ENCODE results near the gene ABTB2. TPM values are rescaled to one million over a fixed set of nuclear protein-coding genes. Genes with fewer than 3 reads are reported as not detected.

ABTB2 gene
- total and polyA plus RNA-seq, 10 of the 15 experiments (the other 5 are each of a cell fraction or from before 2014, with no cell fraction given), result 0.13 to 2.1 (median 0.72) TPM

- in situ Hi-C loops (cut with MboI), result no loop called here
- ChIA-PET POLR2A (interaction anchor here (0.8 to 2.0 kb wide), 6 partner anchors 18 to 176 kb away, joined by 3 to 6 read pairs (median 4); partner anchors contain the start of gene ABTB2), SMC1A (ENCODE audit: uncharacterized antibody, unreplicated experiment) (interaction anchor here (1.0 to 11.3 kb wide), 8 partner anchors 23 to 311 kb away, joined by 3 to 192 read pairs (median 6); partner anchors contain the start of gene ABTB2), CTCF (interaction anchor here (1.0 to 10.5 kb wide), 9 partner anchors 9 to 288 kb away, joined by 3 to 167 read pairs (median 4); partner anchors contain the start of gene ABTB2), RAD21 (ENCODE audit: unreplicated experiment) (interaction anchor here (0.9 to 13.0 kb wide), 10 partner anchors 9 to 245 kb away, joined by 3 to 249 read pairs (median 3); partner anchors contain the start of gene ABTB2)
- Histone ChIP-seq H3K79me2 (ENCODE audit: control insufficient read depth, insufficient read depth, low read length) (no peaks in the 10 kb centered on the region), H3K4me2 (ENCODE audit: control insufficient read depth, insufficient read depth) (no peak overlapping the region), H3K27ac (ENCODE audit: control insufficient read depth, insufficient read depth) (no peak overlapping the region), H3K36me3 (ENCODE audit: control insufficient read depth in 2 of 2, insufficient read depth in 2 of 2, low read length in 1 of 2) (no peaks in the 10 kb centered on the region; a peak in 1 of 4 replicates), H4K20me1 (ENCODE audit: control insufficient read depth, insufficient read depth) (no peaks in the 10 kb centered on the region), H3K9ac (ENCODE audit: control insufficient read depth, insufficient read depth, low read length) (no peak overlapping the region), H2AFZ (ENCODE audit: control insufficient read depth, low read depth, low read length) (no peak overlapping the region), H3K27me3 (replicated peaks in 1 of 2; ENCODE audit: control insufficient read depth in 2 of 2, insufficient read depth in 2 of 2, low read length in 1 of 2) (no peaks in the 10 kb centered on the region), H3K4me1 (ENCODE audit: control insufficient read depth, insufficient read depth, low read length) (peaks cover 22% of the 10 kb centered on the region), H3K4me3 (no peak overlapping the region), H3K9me3 (replicated peaks; ENCODE audit: control insufficient read depth, insufficient read depth, low read length) (no peaks in the 10 kb centered on the region)
- BruUV-seq (replicated peaks), result no TSS peak
- WGBS (ENCODE audit: insufficient coverage, insufficient replicate concordance, low lambda C conversion rate, missing lambda C conversion rate), result 34% methylated on average over 5 of the region's 5 CpGs
- intact Hi-C loops (cut with micrococcal nuclease; ENCODE audit: unreplicated experiment), result loop anchor here (5.0 kb wide), 1 partner anchor 311 kb away; no protein-coding TSS in a partner anchor
- DNase-seq (ENCODE audit: low read depth, low spot score), result no peak
- ATAC-seq, result no peak
- no peak for FAIRE-seq
- TF ChIP-seq BCL3 (IDR thresholded peaks at IDR 0.05; ENCODE audit: borderline replicate concordance, insufficient read depth, low read depth, low read length, poor library complexity, severe bottlenecking) (no peak), BHLHE40 (IDR thresholded peaks at IDR 0.05; ENCODE audit: borderline replicate concordance in 1 of 2, low read depth in 2 of 2, low read length in 1 of 2) (no peak), RELB (IDR thresholded peaks at IDR 0.05; ENCODE audit: low read depth) (no peak), HSF1 (IDR thresholded peaks at IDR 0.05; ENCODE audit: low read depth, low read length) (no peak), KDM1A (IDR thresholded peaks at IDR 0.05; ENCODE audit: borderline replicate concordance) (no peak), E2F4 (IDR thresholded peaks at IDR 0.05; ENCODE audit: low read depth, low read length) (no peak), ZNF274 (IDR thresholded peaks at IDR 0.05; ENCODE audit: insufficient read depth, insufficient read length) (no peak), MAX (IDR thresholded peaks at IDR 0.05; ENCODE audit: low read depth, low read length) (no peak), NFIC (IDR thresholded peaks at IDR 0.05; ENCODE audit: low read depth, low read length) (no peak), IRF3 (IDR thresholded peaks at IDR 0.05) (no peak), SP1 (IDR thresholded peaks at IDR 0.05; ENCODE audit: low read depth, low read length) (no peak), SKIL (IDR thresholded peaks at IDR 0.05; ENCODE audit: low read depth, poor library complexity, severe bottlenecking) (no peak), EZH2 (IDR thresholded peaks at IDR 0.05; ENCODE audit: borderline replicate concordance, control insufficient read depth, low read depth, low read length) (no peak)
Observed at GRCh38 chr11:34181251-34181650, 176.6 kb downstream of the ABTB2 start.
